IPS-NIHi11 (cell line): ENCODE results near the gene ABLIM3.

Source experiments
- DNase-seq: peaks from one replicate; pipeline ENCODE4 v3.0.0; 2012; ENCODE audit warnings: mixed read lengths, low spot score

ABLIM3 gene

DNA sequence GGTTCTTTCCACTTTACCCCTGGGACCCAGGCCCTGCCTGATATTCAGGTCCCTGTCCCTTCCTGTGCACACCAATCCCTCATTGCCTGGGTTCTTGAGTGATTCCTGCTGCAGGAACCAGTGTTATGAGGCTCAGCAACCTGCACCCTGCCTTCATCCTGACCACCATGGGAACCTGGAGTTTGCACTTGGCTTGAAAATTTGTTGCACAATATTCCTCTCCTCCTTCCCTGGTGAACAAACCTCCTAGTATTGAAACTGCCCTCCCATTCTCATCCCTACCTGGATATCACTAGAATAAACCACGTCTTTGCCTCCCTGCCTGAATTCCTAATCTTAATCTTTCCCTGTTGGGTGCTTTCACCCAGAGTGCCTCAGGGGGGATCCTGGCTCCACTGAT is 78.3 kb downstream of the ABLIM3 start:
- DNase-seq: no peak

DNA sequence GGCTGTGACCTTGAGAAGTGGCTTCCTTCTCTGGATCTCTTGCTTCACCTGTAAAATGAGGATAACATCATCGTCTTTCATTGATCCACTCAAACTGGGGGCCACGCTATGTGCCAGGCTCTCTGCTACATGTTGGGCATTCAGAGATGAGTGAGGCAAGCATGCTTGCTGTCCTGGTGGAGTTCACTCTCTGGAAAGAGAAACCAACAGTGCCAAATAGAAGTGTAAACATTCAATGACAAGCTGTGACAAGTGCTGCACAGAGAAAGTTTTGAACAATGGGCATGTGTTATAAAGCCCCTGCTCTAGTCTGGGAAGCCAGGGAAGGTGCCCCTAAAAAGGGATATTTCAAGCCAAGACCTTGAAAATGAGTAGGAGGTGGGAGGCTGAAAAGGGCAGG is 79.5 kb downstream of the ABLIM3 start:
- DNase-seq: no peak

DNA sequence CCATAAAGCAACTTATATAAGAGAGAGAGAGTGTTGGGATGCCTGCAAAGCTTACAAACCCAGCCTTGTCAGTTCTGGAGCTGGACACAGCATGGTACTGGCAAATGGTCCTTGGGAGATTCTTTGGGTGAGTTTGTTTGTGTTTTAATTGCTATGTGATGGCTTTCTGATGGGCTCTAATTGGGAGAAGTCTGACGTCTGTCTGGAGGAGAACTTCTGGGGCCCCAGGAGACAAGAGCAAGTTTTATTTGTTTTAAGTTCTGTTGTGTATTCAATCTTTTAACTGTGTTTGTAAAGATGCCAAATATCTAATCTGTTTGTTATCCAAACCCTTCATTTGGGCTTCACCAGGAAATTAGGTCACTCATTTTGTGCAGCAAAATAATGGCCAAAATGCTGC is 80.0 kb downstream of the ABLIM3 start:
- DNase-seq: no peak

DNA sequence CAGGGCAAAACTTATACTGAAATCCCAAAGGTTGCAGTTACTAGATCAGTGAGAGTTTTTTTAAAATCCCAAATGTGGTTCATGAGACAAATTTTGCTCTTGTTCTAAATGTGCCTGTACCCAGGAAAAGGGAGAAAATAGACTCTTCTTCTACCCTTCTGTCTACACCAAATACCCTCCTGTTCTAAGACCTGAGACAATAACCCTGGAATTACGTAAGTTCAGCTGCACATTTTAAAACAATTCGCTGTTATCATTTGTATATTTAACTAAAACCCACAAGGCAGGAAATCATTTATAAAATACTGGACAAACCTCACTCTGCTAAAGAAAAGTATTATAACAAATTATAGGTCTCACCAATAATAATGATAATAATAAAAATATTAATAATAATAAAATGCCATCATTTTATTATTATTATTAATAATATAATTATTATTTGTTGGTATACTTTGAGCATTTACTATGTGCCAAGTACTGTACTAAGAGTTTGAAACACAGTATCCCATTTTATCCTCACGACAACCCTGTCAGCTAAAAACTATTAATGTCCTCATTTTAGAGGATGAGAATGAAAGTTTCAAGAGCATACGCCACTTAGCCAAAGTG is 80.5 kb downstream of the ABLIM3 start:
- DNase-seq: no peak

DNA sequence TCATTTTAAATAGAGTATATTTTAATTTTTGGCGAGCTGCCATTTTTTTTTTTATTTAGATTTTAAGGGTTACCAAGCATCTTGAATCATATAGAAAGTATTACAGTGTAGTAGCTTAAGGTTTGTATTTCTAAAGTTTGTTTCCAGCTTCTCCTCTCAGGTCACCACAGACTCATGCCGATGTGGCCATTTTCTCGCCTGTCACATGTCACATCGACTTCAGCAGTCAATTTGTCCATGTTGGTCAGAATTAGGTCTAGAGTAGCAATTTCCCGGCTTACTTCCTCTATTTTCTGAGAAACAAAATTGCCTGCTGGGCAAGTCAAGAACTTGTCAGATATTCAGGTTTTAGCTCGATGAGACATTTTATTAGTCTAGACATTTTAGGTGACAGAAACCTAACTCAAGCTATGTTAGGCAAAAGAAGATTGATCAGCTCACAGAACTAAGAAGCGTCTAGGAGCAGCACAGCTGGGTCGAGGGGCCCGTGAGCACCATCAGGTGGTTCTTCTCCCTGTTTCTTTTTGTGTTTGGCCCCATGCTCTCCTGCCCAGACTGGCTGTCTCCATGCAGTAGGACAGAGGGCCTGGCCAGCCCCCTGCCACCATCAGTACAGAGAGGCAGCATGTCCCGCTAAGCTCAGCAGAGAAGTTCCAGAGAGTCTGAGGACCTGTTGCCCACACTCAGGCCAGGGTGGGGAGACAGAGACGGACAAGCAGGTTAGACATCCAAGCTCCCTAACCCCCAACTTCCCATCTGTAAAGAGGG is 82.0 kb downstream of the ABLIM3 start:
- DNase-seq: no peak

DNA sequence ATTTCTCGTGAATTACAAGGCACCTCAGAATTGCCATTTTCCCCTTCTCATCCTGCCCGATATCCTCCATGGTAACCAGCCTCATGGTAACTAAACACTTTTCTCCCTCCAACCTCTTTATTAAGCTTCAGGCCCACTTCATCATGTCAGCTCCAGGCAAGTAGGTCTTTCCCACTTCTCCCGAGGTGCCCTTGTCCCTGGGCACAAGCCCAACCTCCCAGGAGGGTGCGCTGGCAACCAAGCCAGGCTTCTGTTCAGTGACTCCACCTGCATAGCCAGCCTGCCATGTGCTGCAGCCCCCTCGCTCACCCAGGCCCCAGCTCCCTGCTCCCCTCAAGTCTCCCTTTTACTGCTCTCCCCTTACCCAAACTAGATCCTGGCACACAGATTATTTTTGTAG is 83.0 kb downstream of the ABLIM3 start:
- DNase-seq: no peak

DNA sequence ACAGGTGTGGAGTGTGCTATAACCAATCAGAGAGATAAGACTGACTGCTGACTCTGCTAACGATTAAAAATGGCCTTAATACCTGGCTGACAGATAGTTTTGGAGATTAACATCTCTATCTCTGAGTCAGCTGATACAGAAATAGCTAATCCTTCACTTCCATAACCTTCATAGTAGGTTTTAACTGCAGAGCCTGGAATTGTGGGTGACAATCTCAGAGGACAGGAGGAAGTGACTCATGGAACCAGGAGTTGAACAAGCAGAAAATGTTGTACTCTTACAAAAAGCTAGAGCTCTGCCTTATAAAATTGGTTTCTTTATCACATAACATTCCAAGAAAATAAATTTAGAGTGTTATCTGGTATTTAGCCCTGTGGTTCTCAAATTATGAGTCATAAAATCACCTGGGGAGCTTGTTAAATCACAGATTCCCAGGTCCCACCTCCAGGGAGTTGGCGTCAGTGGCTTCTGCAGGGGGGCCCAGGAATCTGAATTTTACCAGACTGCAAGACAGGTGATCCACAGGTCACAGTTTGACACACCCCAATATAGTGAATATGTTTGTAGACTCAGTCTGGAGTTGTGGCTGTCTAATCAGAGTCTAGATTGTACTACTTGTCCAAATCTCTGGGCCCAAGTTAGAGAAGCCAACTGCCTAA is 86.0 kb downstream of the ABLIM3 start:
- DNase-seq: no peak

DNA sequence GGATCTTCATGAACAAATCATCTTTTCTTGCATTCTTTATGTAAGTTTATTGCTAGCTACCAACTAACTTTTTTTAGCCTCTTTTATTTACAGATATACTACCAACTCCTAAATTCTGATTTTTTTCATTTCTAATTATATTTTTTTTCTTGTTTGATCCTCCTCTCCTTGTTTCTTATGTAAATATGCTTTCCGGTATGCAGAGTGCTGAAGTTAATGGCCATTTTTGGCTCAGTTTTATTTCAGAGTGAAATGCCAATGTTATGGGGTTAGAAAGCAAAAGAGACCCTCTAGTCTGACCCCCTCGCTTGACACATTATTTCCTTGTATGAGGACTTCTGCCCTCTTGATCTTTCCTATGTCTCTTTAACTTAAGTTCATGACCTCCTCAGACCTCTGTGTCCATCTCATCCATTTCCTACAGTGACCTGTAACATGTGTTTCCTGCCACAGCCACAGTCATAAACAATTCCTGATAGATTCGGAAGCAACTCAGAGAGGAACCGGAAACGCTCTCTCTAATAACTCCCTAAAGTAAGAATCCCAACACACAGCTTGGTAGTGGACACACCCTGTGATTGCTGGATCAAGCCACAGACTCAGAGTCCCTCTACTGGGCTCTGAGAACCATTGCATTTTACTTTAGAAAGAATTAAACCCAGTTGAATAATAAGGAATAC is 87.5 kb downstream of the ABLIM3 start:
- peak; percentile 49 for DNase-seq

DNA sequence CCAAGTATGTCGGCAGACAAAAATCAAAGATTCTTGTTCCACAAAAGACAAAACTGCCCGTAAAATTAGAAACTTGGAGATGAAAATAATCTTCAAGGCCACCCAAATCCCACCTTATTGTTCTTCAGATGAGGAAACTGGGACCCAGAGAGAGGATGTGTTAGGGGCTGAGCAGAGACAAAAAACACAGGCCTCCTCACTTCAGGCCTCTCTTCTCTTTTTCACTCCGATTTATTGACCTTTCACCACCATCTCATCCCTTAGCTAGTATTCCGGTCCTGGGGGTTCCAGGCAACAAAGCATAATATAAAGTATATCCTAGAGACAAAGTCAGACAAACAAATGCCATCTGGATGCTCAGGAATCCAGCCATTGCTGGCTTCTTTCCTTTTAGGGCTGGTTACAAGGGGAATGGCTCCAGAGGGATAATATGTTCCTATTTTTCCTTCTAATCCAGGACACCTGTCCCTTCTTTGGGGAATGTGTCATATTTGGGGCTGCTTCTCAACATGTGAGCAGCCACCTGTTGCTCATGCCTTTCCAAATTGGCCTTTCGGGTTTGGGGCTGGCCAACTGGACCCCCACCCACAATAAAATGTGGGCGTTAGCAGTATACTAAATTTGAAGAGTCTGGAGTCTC is 88.1 kb downstream of the ABLIM3 start:
- DNase-seq: no peak

DNA sequence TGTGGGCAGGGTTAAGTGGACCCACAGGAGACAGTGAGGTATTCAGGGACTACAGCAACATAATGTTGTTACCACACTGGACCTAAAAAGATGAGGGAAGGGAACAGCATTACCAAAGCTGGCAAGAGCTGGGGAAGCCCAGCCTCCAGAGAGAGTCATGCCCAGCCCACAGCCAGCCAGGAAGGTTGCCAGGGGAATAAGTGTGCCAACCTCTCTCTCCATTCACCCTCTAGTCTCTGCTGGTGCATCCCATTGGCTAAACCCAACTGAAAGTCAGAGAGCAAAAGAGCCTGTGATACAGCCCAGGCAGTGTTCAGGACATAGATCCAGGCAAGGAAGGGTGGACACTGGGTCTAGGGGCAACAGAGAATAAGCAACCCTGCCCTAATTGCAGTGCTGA is 94.5 kb downstream of the ABLIM3 start:
- DNase-seq: no peak

DNA sequence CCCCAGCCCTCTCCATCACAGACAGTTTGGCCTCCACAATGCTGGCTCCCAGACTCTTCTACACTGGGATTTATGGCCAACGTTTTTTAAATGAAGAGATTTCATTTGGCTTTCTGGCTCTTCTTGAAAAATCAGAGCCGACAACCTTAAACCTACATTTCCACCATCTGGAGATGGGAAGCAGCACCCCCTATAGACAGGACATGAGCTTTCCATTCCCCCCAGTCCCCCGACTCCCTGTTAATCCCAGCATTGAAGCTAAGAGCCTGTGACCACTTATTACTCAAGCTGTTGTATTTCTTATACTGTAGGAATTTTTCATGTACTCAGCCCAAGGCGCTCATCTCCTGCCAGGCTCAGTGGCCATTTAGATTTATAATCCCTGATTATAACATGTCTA is 96.4 kb downstream of the ABLIM3 start:
- DNase-seq: peak; percentile 68

DNA sequence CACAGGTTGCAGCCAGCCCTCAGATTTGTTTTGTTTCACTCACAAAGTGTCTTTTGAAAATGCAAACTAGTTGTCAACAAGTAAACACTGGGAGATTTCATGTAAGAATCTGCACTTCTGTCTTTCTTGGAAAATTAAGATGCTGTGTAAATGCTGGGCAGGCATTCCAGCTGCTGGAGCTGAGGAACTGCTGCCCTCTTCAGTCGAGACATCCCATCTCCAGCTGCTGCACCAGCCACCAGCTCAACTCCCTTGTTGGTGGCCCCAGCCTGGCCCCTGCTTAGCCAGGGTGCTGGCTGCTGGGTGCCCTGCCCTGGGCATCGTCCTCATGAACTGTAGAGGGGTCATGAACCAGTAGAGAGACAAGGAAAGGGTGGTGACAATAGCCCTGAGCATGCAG is 97.2 kb downstream of the ABLIM3 start:
- DNase-seq: peak; percentile 43

DNA sequence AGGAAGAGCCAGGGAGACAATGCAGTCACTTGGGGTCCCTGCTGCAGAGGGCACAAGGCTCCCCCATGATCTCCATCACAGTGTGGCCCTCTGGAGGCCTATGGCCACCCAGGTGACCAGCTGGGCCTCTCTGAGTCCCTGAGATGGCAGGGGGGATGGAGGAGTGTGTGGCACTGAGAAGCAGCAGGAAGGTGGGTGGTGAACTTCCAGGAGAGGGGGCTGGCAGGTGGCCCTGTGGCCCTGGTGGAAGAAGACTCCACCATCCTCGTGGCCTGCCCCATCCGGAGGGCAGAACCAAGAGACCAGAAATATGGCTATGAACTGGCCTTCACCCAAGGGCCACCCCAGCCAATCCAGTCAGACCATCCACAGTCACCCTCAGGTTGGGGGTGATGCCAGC is 98.6 kb downstream of the ABLIM3 start:
- DNase-seq: no peak

DNA sequence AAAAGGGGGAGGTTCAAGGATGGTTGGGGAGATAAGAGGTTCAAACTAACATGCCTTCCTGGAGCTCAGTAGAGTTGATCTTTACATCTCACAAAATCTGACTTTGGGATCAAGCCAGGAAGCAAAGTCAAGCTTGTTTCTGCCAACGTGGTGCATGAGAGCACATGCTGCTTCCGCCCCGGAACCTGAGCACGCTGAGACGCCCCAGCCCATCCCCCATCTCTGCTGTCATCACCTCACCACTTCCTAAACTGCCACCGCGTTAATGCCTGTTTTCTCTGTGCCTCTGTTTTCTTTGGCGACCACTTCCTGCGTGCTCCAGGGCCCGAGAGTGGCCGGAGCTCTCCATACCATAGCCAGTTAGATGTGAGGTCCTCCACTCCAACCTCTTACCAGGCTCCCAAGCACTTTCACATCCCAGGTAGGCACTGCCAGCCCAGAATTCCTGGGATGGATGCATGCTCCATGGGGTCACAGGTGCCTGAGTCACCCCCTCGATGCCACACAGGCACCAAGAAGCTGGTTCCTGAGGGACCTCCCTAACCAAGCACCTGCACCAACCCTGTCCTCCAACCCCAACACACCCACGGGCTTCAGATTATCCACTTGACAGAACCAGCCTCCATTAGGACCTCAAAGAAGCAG is 99.2 kb downstream of the ABLIM3 start:
- no peak for DNase-seq

DNA sequence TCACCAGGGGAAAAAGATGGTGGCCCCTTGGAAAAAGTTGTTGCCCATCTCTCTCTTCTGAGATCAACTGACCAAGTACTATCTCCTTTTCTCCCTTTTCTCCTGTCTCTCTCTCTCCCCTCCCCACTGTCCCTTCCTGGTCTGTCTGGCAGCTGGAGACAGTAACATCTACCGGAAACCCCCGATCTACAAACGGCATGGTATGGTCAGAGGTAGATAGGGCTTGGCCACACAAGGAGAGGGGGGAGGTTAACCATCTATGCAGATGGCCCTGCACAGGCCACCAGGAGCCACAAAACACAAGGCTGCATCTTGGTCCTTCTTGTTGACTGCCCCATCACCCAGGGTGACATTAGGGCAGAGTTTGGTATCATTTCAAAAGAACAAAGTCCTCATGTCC is 101.0 kb downstream of the ABLIM3 start:
- DNase-seq: no peak

DNA sequence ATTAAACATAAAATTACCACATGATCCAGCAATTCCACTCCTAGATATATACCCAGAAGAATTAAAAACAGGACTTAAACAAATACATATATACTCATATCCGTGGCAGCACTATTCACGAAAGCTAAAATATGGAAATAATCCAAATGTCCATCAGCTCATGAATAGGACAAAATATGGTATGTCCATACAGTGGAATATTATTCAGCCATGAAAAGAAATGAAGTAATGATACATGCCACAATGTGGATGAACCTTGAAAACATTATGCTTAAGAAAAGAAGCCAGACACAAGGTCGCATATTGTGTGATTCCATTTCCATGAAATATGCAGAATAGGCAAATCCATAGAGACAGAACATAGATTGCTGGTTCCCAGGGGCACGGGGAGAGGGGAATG is 105.6 kb downstream of the ABLIM3 start:
- no peak for DNase-seq

DNA sequence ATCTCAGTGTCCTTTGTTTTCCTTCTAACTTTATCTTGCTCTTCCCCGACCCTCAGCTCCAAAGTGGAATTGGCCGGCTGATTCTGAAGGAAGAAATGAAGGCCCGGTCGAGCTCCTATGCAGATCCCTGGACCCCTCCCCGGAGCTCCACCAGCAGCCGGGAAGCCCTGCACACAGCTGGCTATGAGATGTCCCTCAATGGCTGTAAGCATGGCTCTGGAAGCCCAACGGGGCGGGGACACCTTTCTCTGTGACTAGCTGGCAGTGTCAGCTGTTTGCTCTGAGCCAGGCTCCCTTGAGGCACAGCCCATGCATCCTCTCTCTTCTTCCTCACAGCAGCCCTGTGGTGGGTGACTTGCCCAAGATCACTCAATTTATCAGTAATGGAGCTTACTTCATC is 106.4 kb downstream of the ABLIM3 start:
- no peak for DNase-seq

DNA sequence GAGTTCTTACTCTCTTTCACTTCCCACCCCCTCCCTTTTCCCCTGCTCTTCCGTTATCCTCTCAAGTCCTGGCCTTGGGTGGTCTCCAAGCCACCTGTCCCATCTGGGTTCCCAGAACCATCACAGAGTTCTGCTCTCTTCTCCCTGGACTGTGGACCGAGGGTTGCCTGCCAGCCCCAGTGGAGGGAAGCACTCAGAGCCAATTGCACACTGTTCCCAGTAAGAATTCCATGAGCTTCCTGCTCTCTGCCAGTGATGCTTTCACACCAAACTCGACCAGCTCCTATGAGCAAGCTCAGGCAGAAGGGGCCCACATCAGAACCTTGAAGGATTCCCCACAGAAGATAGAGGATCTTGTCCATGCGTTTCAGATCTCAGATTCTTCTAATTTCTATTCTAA is 110.3 kb downstream of the ABLIM3 start:
- DNase-seq: no peak

DNA sequence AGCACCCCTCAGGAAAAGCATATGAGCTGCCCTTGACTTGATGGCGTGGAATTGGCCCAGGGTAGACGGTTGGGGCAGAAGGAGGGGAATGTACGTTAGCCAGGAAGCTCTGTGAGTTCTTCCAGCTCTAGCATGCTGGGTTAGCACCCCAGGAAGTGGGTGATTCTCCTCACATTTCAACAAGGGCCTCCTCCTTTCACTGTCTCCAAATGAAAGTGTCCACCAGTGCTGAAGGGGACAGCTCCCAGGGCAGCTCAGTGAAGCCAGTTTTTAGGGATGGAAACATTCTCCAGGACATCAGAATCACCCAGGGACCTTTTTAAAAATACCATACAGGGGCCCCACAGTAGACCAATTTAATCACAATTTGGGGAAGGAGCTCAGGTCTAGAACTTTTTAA is 113.2 kb downstream of the ABLIM3 start:
- DNase-seq: peak; percentile 86

DNA sequence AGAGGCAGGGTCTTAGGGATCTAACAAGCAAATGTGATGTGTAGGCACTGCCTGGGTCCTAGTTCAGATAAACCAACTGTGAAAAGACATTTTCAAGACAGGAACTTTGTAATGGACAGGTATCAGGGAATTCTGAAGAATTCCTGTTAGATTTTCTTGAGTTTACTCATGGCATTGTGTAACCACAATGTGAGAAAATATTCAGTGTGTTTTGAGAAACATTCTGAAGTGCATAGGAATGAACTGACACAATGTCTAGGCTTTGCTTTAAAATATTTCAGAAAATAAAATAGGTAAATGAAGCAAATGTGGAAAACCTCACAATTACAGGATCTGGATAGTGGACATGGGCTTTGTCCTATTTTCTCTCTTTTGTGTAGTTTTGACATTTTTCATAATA is 115.2 kb downstream of the ABLIM3 start:
- no peak for DNase-seq

DNA sequence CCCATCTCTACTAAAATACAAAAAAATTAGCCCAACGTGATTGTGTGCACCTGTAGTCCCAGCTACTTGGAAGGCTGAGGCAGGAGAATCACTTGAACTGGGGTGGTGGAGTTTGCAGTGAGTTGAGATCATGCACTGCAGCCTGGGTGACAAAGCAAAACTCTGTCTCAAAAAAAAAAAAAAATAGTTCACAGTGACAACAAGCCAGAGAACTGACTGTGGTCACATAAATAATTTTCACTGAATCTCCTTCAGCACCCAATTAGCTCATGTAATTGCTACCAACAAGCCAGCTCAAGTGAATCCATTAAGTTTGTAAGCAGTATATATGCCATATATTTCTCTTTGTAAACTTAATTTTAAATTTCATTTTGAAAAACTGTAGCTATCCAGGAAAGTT is 115.8 kb downstream of the ABLIM3 start:
- DNase-seq: no peak
